ENCODE data around the gene VCL.
"Not testable (repeated sequence)": the region's sequence is repeated elsewhere in the genome, so short reads cannot be mapped to it uniquely, and the experiment has no call there.

Gene VCL

GRCh38 chr10:74039561-74040145 lies 41.7 kb downstream of the VCL start:
- no peak for DNase-seq (ENCODE audit: low read depth, low spot score)

GRCh38 chr10:74040200-74041126 lies 42.5 kb downstream of the VCL start:
- no peak for DNase-seq (ENCODE audit: low read depth, low spot score)

GRCh38 chr10:74044419-74044818 lies 46.5 kb downstream of the VCL start:
- no peak for DNase-seq (ENCODE audit: low read depth, low spot score)

- no peak for DNase-seq (ENCODE audit: low read depth, low spot score)
Observed at GRCh38 chr10:74047304-74047703, 49.4 kb downstream of the VCL start.

GRCh38 chr10:74047871-74048270 lies 50.0 kb downstream of the VCL start:
- no peak for DNase-seq (ENCODE audit: low read depth, low spot score)

GRCh38 chr10:74048433-74048832 lies 50.5 kb downstream of the VCL start:
- no peak for DNase-seq (ENCODE audit: low read depth, low spot score)

- DNase-seq (ENCODE audit: low read depth, low spot score) = no peak
Observed at GRCh38 chr10:74049955-74050354, 52.0 kb downstream of the VCL start.

GRCh38 chr10:74050653-74051052 lies 52.7 kb downstream of the VCL start:
- DNase-seq (ENCODE audit: low read depth, low spot score) = no peak

GRCh38 chr10:74051736-74052342 lies 53.9 kb downstream of the VCL start:
- DNase-seq (ENCODE audit: low read depth, low spot score) = no peak

GRCh38 chr10:74052994-74053393 lies 55.1 kb downstream of the VCL start:
- no peak for DNase-seq (ENCODE audit: low read depth, low spot score)

- no peak for DNase-seq (ENCODE audit: low read depth, low spot score)
Observed at GRCh38 chr10:74055383-74056049, 57.6 kb downstream of the VCL start.

- no peak for DNase-seq (ENCODE audit: low read depth, low spot score)
Observed at GRCh38 chr10:74056050-74056818, 58.3 kb downstream of the VCL start.

- no peak for DNase-seq (ENCODE audit: low read depth, low spot score)
Observed at GRCh38 chr10:74058071-74058470, 60.2 kb downstream of the VCL start.

GRCh38 chr10:74058658-74059057 lies 60.7 kb downstream of the VCL start:
- DNase-seq (ENCODE audit: low read depth, low spot score) = no peak

GRCh38 chr10:74061104-74061503 lies 63.2 kb downstream of the VCL start:
- no peak for DNase-seq (ENCODE audit: low read depth, low spot score)

- DNase-seq (ENCODE audit: low read depth, low spot score) = not testable (repeated sequence)
Observed at GRCh38 chr10:74061978-74062377, 64.1 kb downstream of the VCL start.

GRCh38 chr10:74063256-74063655 lies 65.3 kb downstream of the VCL start:
- DNase-seq (ENCODE audit: low read depth, low spot score) = no peak

- DNase-seq (ENCODE audit: low read depth, low spot score) = no peak
Observed at GRCh38 chr10:74067373-74068352, 69.7 kb downstream of the VCL start.

GRCh38 chr10:74071157-74071556 lies 73.2 kb downstream of the VCL start:
- DNase-seq (ENCODE audit: low read depth, low spot score) = no peak

- DNase-seq (ENCODE audit: low read depth, low spot score) = no peak
Observed at GRCh38 chr10:74072503-74072902, 74.6 kb downstream of the VCL start.

Data from activated CD4-positive, CD25-positive, alpha-beta regulatory T cell treated with anti-CD3 and anti-CD28 coated beads, Interleukin-2, amount 50 U/mL, for 16 hours (primary cell).